ENCODE results near the gene EEF2. TPM values are rescaled to one million over a fixed set of nuclear protein-coding genes. Genes with fewer than 3 reads are reported as not detected.
A peak's percentile ranks its signal among the peaks of the same experiment; 100 is the strongest.

EEF2 gene
- total and polyA plus RNA-seq, 2 of the 4 experiments (the other 2 are of a cell fraction), result 1,505 to 2,161 TPM

- TSS peak; percentile 76 for BruUV-seq (replicated peaks)
- Histone ChIP-seq H3K18ac (ENCODE audit: low read depth, low read length) (no peak overlapping the region), H3K14ac (replicated peaks; ENCODE audit: low read depth, low read length) (0 out of 2 replicates have a peak overlapping the region, but pooled peaks have one; percentile 98), H3K27ac (ENCODE audit: insufficient read depth, low read length) (no peak overlapping the region), H3K4ac (ENCODE audit: low read depth, low read length) (no peak overlapping the region), H3K36me3 (ENCODE audit: control insufficient read depth, insufficient read depth, low read length) (peaks cover 62% of the 10 kb centered on the region), H4K5ac (ENCODE audit: low read depth, low read length) (no peak overlapping the region), H3K9me1 (ENCODE audit: insufficient read depth, low read length) (0 out of 2 replicates have a peak, but pooled peaks cover 7% of the 10 kb centered on the region), H3K79me1 (ENCODE audit: low read depth in 1 of 2, low read length in 2 of 2) (peaks cover 5 to 73% of the 10 kb centered on the region in 2 experiments; a peak in 3 of 4 replicates), H3K9me3 (ENCODE audit: control insufficient read depth, insufficient read depth, low read length) (no peaks in the 10 kb centered on the region), H3K4me2 (ENCODE audit: low read depth, low read length) (peak overlapping the region; percentile 94), H2AFZ (replicated peaks; ENCODE audit: low read length, poor library complexity) (no peak overlapping the region), H2AK9ac (replicated peaks; ENCODE audit: low read depth, low read length, poor library complexity) (peak overlapping the region; percentile 4), H3K56ac (ENCODE audit: extremely low read depth, insufficient read depth, low read length) (no peak overlapping the region), H3K27me3 (ENCODE audit: control insufficient read depth, insufficient read depth, low read length) (no peaks in the 10 kb centered on the region), H2BK20ac (ENCODE audit: low read depth, low read length) (no peak overlapping the region), H3K4me3 (ENCODE audit: insufficient read depth, low read depth, low read length) (peak overlapping the region; percentile 79; the same call in 1 of the 2 replicates), H2BK15ac (ENCODE audit: low read depth, low read length) (no peak overlapping the region), H4K20me1 (ENCODE audit: insufficient read depth, low read length) (peaks cover 73% of the 10 kb centered on the region), H2BK120ac (ENCODE audit: low read depth, low read length) (no peak overlapping the region), H2AK5ac (ENCODE audit: low read depth, low read length) (no peak overlapping the region), H4K8ac (ENCODE audit: low read depth in 2 of 2, low read length in 2 of 2) (no peak overlapping the region), H3K4me1 (ENCODE audit: control insufficient read depth, insufficient read depth, low read length) (peaks cover 13% of the 10 kb centered on the region), H3K9ac (ENCODE audit: low read depth, low read length) (peak overlapping the region; percentile 98), H2BK5ac (ENCODE audit: low read depth, low read length, poor library complexity, severe bottlenecking) (no peak overlapping the region), H3K23ac (ENCODE audit: low read depth, low read length) (peak overlapping the region; percentile 98; the same call in 1 of the 2 replicates), H4K91ac (ENCODE audit: insufficient read depth, low read depth, low read length) (no peak overlapping the region)
- ATAC-seq (ENCODE audit: low read depth) (peak; percentile 5; the same call in 1 of the 2 replicates), DNase-seq (peak; percentile 74)
- POLR2A ChIA-PET (ENCODE audit: unreplicated experiment), result no interaction called here
- dilution Hi-C loops (cut with HindIII; ENCODE audit: low sequenced_read_pairs, unreplicated experiment) (no loop called here), intact Hi-C loops (cut with micrococcal nuclease) (no loop called here), in situ Hi-C loops (cut with MboI; ENCODE audit: low sequenced_read_pairs) (no loop called here)
- peak; percentile 53; the same call in 1 of the 2 replicates for TF ChIP-seq POLR2A (IDR thresholded peaks at IDR 0.05; ENCODE audit: low read depth, low read length)
- TF ChIP-seq MAZ (IDR thresholded peaks at IDR 0.05; ENCODE audit: borderline replicate concordance, low read depth, low read length), result 0 out of 2 replicates have a peak, but pooled peaks have one; percentile 12
- TF ChIP-seq CTCF (conservative IDR thresholded peaks at IDR 0.05; ENCODE audit: low read depth, low read length), result no peak
- TF ChIP-seq BHLHE40 (IDR thresholded peaks at IDR 0.05; ENCODE audit: low read depth, low read length), result no peak
- TF ChIP-seq FOS (IDR thresholded peaks at IDR 0.05; ENCODE audit: low read depth, low read length), result peak; percentile 43
- peak; percentile 70; the same call in 1 of the 2 replicates for TF ChIP-seq MXI1 (IDR thresholded peaks at IDR 0.05; ENCODE audit: borderline replicate concordance, low read depth, low read length)
- no peak for TF ChIP-seq CEBPB (IDR thresholded peaks at IDR 0.05; ENCODE audit: low read depth, low read length)
- TF ChIP-seq RFX5 (IDR thresholded peaks at IDR 0.05; ENCODE audit: low read depth, low read length), result no peak
- WGBS, 2 experiments (ENCODE audit: extremely low coverage in 2 of 2, insufficient read length in 1 of 2), result 93% methylated on average over 21 of the region's 40 CpGs; no CpG with 5 or more reads in 1 of the 2 experiments
- CTCF ChIA-PET, result no interaction called here
Observed at GRCh38 chr19:3982701-3983541, 2.3 kb downstream of the EEF2 start.
